GM23248 (cell line): ENCODE results near the gene STAT5A. TPM values are rescaled to one million over a fixed set of nuclear protein-coding genes. Genes with fewer than 3 reads are reported as not detected.

Source experiments
- DNase-seq: peaks from one replicate; pipeline ENCODE4 v3.0.0-alpha.2; 2015
- H2AFZ ChIP-seq: fragments of 200-600 bp; sonication (generic); 2 replicates; pipeline ENCODE4 v1.6.1; 2016; ENCODE audit warnings: antibody characterized with exemption
- H3F3A ChIP-seq: fragments of 200-600 bp; sonication (generic); 2 replicates; pipeline ENCODE4 v1.6.1; 2016; ENCODE audit warnings: mild to moderate bottlenecking, antibody characterized with exemption, mixed run types; ENCODE audit not compliant: insufficient read depth
- H3K27ac ChIP-seq: fragments of 200-600 bp; sonication (generic); 2 replicates; pipeline ENCODE4 v1.5.1; 2016; ENCODE audit warnings: mild to moderate bottlenecking
- H3K27me3 ChIP-seq: fragments of 200-600 bp; sonication (generic); replicated peaks from 2 replicates; pipeline ENCODE4 v1.6.1; 2016; ENCODE audit warnings: mild to moderate bottlenecking; ENCODE audit not compliant: insufficient read depth
- H3K36me3 ChIP-seq: fragments of 200-600 bp; sonication (generic); 2 replicates; pipeline ENCODE4 v1.6.1; 2016; ENCODE audit warnings: low read depth, mild to moderate bottlenecking
- H3K4me1 ChIP-seq: fragments of 200-600 bp; sonication (generic); 2 replicates; pipeline ENCODE4 v1.6.1; 2016; ENCODE audit warnings: mild to moderate bottlenecking; ENCODE audit not compliant: insufficient read depth
- H3K4me2 ChIP-seq: fragments of 200-600 bp; sonication (generic); one replicate; pipeline ENCODE4 v1.6.1; 2016; ENCODE audit warnings: mild to moderate bottlenecking; ENCODE audit not compliant: unreplicated experiment
- H3K4me3 ChIP-seq: fragments of 200-600 bp; sonication (generic); 2 replicates; pipeline ENCODE4 v1.5.1; 2016; ENCODE audit warnings: mild to moderate bottlenecking
- H3K79me2 ChIP-seq: fragments of 200-600 bp; sonication (generic); 2 replicates; pipeline ENCODE4 v1.6.1; 2016; ENCODE audit warnings: mild to moderate bottlenecking; ENCODE audit not compliant: insufficient read depth
- H3K9ac ChIP-seq: fragments of 200-600 bp; sonication (generic); 2 replicates; pipeline ENCODE4 v1.6.1; 2016; ENCODE audit warnings: mild to moderate bottlenecking
- H3K9me2 ChIP-seq: fragments of 200-600 bp; sonication (generic); 2 replicates; pipeline ENCODE4 v1.6.1; 2016; ENCODE audit warnings: mixed run types, mild to moderate bottlenecking, moderate library complexity; ENCODE audit not compliant: insufficient read depth
- H3K9me3 ChIP-seq: fragments of 200-600 bp; sonication (generic); one replicate; pipeline ENCODE4 v1.6.1; 2017; ENCODE audit warnings: low read depth
- H4K20me1 ChIP-seq: fragments of 200-600 bp; sonication (generic); 2 replicates; pipeline ENCODE4 v1.6.0; 2016; ENCODE audit not compliant: insufficient read depth
- EZH2 ChIP-seq: fragments of 200-600 bp; sonication (generic); IDR thresholded peaks from 2 replicates; pipeline ENCODE4 v1.6.1; 2018; ENCODE audit warnings: antibody characterized with exemption, mild to moderate bottlenecking; ENCODE audit not compliant: insufficient read depth, poor library complexity, severe bottlenecking
- EZH2phosphoT487 ChIP-seq: fragments of 200-600 bp; sonication (generic); IDR thresholded peaks from 2 replicates; pipeline ENCODE4 v1.6.1; 2018; ENCODE audit warnings: antibody characterized with exemption, moderate library complexity, mild to moderate bottlenecking, low read depth; ENCODE audit not compliant: insufficient read depth
- WGBS, 2 experiments: methylation state at CpG; one replicate each; pipeline ENCODE4 v1.1.6; 2015 to 2017; ENCODE audit warnings: low lambda C conversion rate in 2 of 2, low coverage in 1 of 2; ENCODE audit errors: missing lambda C conversion rate in 2 of 2; 5-methylcytosine and 5-hydroxymethylcytosine counted together
- in situ Hi-C: fragments of 300-500 bp; cut with MboI; formaldehyde crosslinking; loops from 2 replicates; pipeline ENCODE4 v1.15.0; 2020
- polyA plus RNA-seq: library from polyadenylated mRNA; unstranded; fragments of >200 nt; fragmentation: Nextera tagmentation; extraction: Ambion mirVana; gene quantifications from 2 replicates; pipeline ENCODE4 v1.2.1, GENCODE V29; 2016
- total RNA-seq: library from RNA; depleted of rRNA; stranded (reverse); fragments of >200 nt; shearing (Covaris generic); gene quantifications from 2 replicates; pipeline ENCODE4 v1.2.3, GENCODE V29; 2014

The STAT5A gene
- total and polyA plus RNA-seq, 2 experiments from 2014 or later: 6.8 to 26.3 TPM

DNA sequence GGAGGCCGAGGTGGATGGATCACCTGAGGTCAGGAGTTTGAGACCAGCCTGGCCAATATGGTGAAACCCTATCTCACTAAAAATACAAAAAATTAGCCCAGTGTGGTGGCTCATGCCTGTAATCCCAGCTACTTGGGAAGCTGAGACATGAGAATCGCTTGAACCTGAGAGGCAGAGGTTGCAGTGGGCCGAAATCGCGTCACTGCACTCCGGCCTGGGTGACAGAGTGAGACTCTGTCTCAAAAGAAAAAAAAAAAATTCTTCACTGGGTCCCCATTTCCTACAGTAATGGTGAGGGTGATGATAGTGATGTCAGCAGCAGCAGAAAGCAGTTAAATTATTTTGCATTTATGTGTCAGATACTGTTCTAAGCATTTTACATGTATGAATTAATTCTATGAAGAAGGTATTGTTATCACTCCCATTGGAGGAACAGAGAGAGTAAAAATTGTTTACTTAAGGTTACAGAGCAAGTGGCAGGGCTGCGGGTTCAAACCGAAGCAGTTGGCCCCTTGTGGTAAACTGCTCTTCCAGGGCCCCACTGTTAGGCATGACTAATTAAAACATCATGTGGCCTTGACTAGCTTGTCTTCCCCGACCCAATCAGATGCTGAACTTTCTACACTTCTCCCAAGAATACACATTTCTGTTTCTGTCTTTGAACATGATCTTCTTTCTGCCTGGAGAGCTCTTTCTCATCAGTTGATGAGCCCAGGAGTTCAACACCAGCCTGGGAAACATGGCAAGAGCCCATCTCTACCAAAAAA, 54.1 kb downstream of the STAT5A start:
- H2AFZ ChIP-seq: no peak overlapping the region
- peaks cover 20% of the 10 kb centered on the region for H3K4me1 ChIP-seq
- no peaks in the 10 kb centered on the region for H3K9me2 ChIP-seq
- no peak overlapping the region for H3K4me2 ChIP-seq
- peaks cover 85% of the 10 kb centered on the region for H3K79me2 ChIP-seq
- DNase-seq: peak; percentile 50
- H3F3A ChIP-seq: peaks cover 31% of the 10 kb centered on the region
- in situ Hi-C loops: no loop called here
- H3K9me3 ChIP-seq: no peaks in the 10 kb centered on the region
- no peak overlapping the region for H3K9ac ChIP-seq
- WGBS, 2 experiments: 77 to 79% methylated on average over 9 of the region's 9 CpGs
- H3K27me3 ChIP-seq: no peaks in the 10 kb centered on the region
- no peak for TF ChIP-seq EZH2phosphoT487
- no peak for TF ChIP-seq EZH2
- no peak overlapping the region for H3K4me3 ChIP-seq
- peaks cover 42% of the 10 kb centered on the region for H3K36me3 ChIP-seq
- H3K27ac ChIP-seq: peak overlapping the region; percentile 16; the same call in 1 of the 2 replicates
- peaks cover 2% of the 10 kb centered on the region for H4K20me1 ChIP-seq

DNA sequence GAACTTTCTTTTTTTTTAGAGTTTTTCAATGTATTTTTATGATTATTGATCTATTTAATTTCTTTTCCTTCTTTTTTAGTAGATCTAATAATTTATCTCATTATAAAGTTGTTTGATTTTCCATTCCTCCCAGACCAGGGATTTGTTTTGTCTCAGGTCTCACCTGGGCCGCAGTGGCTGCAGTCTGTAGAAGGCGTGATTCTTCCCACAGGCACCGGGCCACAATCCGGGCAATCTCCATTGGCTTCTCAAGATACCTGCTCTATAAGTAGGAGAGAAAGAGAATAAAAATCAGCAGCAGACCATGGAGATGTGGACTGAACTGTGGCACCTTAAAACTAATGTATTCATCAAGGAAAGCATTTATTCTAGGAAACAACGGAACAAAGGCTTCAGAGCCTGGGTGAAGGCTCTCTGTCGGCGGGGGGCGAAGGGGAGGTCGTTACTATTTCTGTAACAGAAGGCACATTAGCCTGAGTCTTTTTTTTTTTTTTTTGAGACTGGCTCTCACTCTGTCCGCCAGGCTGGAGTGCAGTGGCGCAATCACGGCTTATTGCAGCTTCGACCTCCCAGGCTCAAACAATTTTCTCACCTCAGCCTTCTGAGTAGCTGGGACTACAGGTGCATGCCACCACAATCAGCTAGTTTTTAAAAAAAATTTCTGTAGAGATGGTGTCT, 57.2 kb downstream of the STAT5A start:
- Histone ChIP-seq H3K9me2 (no peaks in the 10 kb centered on the region), H3K27ac (no peak overlapping the region), H3K9me3 (no peaks in the 10 kb centered on the region), H4K20me1 (peaks cover 17% of the 10 kb centered on the region), H3F3A (peaks cover 23% of the 10 kb centered on the region), H3K4me2 (no peak overlapping the region), H2AFZ (no peak overlapping the region), H3K36me3 (peaks cover 28% of the 10 kb centered on the region), H3K9ac (no peak overlapping the region), H3K79me2 (peaks cover 95% of the 10 kb centered on the region), H3K4me1 (peaks cover 26% of the 10 kb centered on the region), H3K4me3 (no peak overlapping the region), H3K27me3 (no peaks in the 10 kb centered on the region)
- WGBS, 2 experiments: 84 to 89% methylated on average over 13 of the region's 13 CpGs
- no peak for DNase-seq
- TF ChIP-seq EZH2: no peak
- TF ChIP-seq EZH2phosphoT487: no peak
- in situ Hi-C loops: no loop called here

DNA sequence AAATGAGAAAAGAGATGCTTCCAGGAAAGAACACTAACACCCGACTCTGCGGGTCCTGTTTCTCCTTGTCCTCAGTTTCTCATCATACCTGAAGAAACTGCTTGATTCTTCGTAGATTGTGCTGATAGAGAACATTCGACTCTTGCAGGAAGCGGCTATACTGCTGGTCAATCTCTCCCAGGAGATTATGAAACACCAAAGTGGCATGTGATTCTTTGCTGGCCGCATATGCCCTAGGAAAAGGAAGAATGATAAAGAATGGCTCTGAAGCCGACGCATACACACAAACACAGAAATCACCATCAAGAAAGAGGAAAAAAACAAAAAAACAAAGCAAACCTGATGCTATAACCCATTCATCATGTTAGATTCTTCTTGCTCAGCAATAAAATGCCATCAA, 58.2 kb downstream of the STAT5A start:
- H3K27ac ChIP-seq: 0 out of 2 replicates have a peak overlapping the region, but pooled peaks have one; percentile 67
- in situ Hi-C loops: no loop called here
- H3K9me2 ChIP-seq: no peaks in the 10 kb centered on the region
- peaks cover 17% of the 10 kb centered on the region for H4K20me1 ChIP-seq
- H3K4me1 ChIP-seq: peaks cover 26% of the 10 kb centered on the region
- no peak overlapping the region for H3K9ac ChIP-seq
- DNase-seq: no peak
- H2AFZ ChIP-seq: no peak overlapping the region
- H3K4me3 ChIP-seq: no peak overlapping the region
- no peak overlapping the region for H3K4me2 ChIP-seq
- peaks cover 95% of the 10 kb centered on the region for H3K79me2 ChIP-seq
- peaks cover 23% of the 10 kb centered on the region for H3F3A ChIP-seq
- TF ChIP-seq EZH2 (no peak), EZH2phosphoT487 (no peak)
- H3K27me3 ChIP-seq: no peaks in the 10 kb centered on the region
- no peaks in the 10 kb centered on the region for H3K9me3 ChIP-seq
- WGBS, 2 experiments: 97 to 98% methylated on average over 8 of the region's 8 CpGs
- peaks cover 26% of the 10 kb centered on the region for H3K36me3 ChIP-seq

DNA sequence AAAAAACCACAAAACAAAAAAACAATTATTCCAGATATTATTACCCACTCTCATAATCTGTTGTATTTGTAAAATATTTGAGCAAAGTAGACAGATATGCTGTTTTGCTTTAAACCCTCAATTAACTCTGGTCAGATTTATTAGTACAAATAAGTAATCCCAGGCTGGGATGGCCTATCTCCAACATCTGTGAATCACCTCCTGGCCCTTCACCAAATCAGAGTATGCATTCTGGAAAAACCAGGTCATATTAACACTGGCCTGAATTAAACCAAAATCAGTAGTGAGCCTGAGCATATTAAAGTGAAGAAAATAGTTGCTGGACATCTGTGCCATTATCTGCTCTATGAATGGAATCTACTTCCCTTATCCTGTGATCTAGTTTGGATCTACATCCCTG, 58.9 kb downstream of the STAT5A start:
- H4K20me1 ChIP-seq: peaks cover 17% of the 10 kb centered on the region

More for the DNA sequence above, 58.9 kb downstream of the STAT5A start:
- H3K4me1 ChIP-seq: peaks cover 26% of the 10 kb centered on the region
- peak overlapping the region; percentile 51; the same call in 1 of the 2 replicates for H3K9ac ChIP-seq
- H3K4me3 ChIP-seq: peak overlapping the region; percentile 1; the same call in 1 of the 2 replicates
- peaks cover 23% of the 10 kb centered on the region for H3F3A ChIP-seq
- in situ Hi-C loops: no loop called here
- peak overlapping the region; percentile 67 for H3K27ac ChIP-seq
- H3K4me2 ChIP-seq: peak overlapping the region; percentile 12
- H3K9me3 ChIP-seq: no peaks in the 10 kb centered on the region
- H3K27me3 ChIP-seq: no peaks in the 10 kb centered on the region
- no peak overlapping the region for H2AFZ ChIP-seq
- no peaks in the 10 kb centered on the region for H3K9me2 ChIP-seq
- H3K36me3 ChIP-seq: peaks cover 22% of the 10 kb centered on the region
- TF ChIP-seq EZH2phosphoT487 (no peak), EZH2 (no peak)
- peaks cover 95% of the 10 kb centered on the region for H3K79me2 ChIP-seq
- peak; percentile 91 for DNase-seq
